Left lung (tissue), 10 donors: ENCODE data around the gene ABI1. TPM values are rescaled to one million over a fixed set of nuclear protein-coding genes. Genes with fewer than 3 reads are reported as not detected.

ENCODE experiments used
- ATAC-seq: fragments of 200-7000 bp; cut with Tn5 transposase; one replicate; pipeline ENCODE4 v1.9.1; 2020; ENCODE audit warnings: moderate library complexity
- DNase-seq, 4 donors: peaks; one replicate each; pipeline ENCODE4 v3.0.0-alpha.2; 2013 to 2020
- H3K27ac ChIP-seq, 2 donors: fragments of 200-600 bp; sonication (generic) in 1 of 2; one replicate each; pipeline versions ENCODE4 v1.5.0 to v1.8.0; 2020 to 2021
- H3K27me3 ChIP-seq, 2 donors: fragments of 200-600 bp; sonication (generic) in 1 of 2; one replicate each; pipeline versions ENCODE4 v1.5.0 to v1.8.0; 2020 to 2021
- H3K36me3 ChIP-seq, 2 donors: fragments of 200-600 bp; sonication (generic) in 1 of 2; one replicate each; pipeline versions ENCODE4 v1.5.0 to v1.8.0; 2020 to 2021
- H3K4me1 ChIP-seq, 2 donors: fragments of 200-600 bp; one replicate each; pipeline ENCODE4 v1.8.0; 2021
- H3K4me3 ChIP-seq, 2 donors: fragments of 200-600 bp; sonication (generic) in 1 of 2; one replicate each; pipeline versions ENCODE4 v1.5.0 to v1.8.0; 2020 to 2021; ENCODE audit warnings: mild to moderate bottlenecking in 1 of 2
- H3K9me3 ChIP-seq, 2 donors: fragments of 200-600 bp; sonication (generic) in 1 of 2; one replicate each; pipeline versions ENCODE4 v1.5.0 to v1.8.0; 2020 to 2021
- intact Hi-C, 2 donors: fragments of 100-400 bp; cut with DNase I; formaldehyde crosslinking; loops; one replicate each; pipeline versions ENCODE4 v1.11.2 to v1.14.2; 2022
- polyA plus RNA-seq, 6 donors: library from polyadenylated mRNA; unstranded; fragments of 120-200 nt; gene quantifications; one replicate each; pipeline ENCODE4 v1.2.1, GENCODE V29; 2013; ENCODE audit not compliant: insufficient read length in 6 of 6
- total RNA-seq, 2 donors: library from RNA; stranded (reverse); fragmentation: NEBNext Ultra II Directional; extraction: Animal tissue kit (Norgen Biotek cat#: 25700); gene quantifications; one replicate each; pipeline ENCODE4 v1.2.1, GENCODE V29; 2021
- TF ChIP-seq, protein P1 (sequence below), 2 donors: fragments of 200-600 bp; sonication (generic) in 1 of 2; IDR thresholded peaks; one replicate each; pipeline versions ENCODE4 v1.5.0 to v1.8.0; 2021; ENCODE audit warnings: antibody characterized with exemption in 2 of 2
- donor health status: DM: no; HTN: yes; CAD: no.
- donor health status: DM: no; HTN: no; CAD: no.

ABI1 gene
- total and polyA plus RNA-seq, 8 donors: 46.8 to 71.6 (median 63.1) TPM

DNA sequence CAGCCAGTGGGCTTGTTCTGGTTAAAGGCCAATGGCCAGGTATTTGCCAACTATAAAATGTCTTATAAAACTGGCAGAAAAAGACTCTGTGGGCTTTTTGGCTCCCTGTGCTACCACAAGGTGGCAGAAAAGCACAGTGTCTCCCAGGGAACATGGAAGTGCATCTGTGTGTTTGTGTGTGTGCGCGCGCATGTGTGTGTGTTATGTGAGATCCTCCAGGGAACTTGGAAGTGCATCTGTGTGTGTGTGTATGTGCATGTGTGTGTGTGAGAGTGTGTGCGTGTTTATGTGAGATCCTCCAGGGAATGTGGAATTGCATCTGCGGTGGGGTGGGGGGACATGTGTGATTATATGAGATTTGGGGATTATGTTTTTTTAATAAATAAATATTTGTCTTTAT is 30.2 kb upstream of the ABI1 start:
- Histone ChIP-seq H3K36me3 (no peaks in the 10 kb centered on the region), H3K9me3 (peaks cover 0 to 3% of the 10 kb centered on the region in 2 donors), H3K27me3 (peaks cover 0 to 9% of the 10 kb centered on the region in 2 donors), H3K27ac (no peak overlapping the region), H3K4me1 (no peaks in the 10 kb centered on the region), H3K4me3 (no peak overlapping the region)
- DNase-seq (peak in 1 of 4 donors; percentile 56), ATAC-seq (peak; percentile 38)
- intact Hi-C loops: no loop called here
- TF ChIP-seq, protein P1, sequence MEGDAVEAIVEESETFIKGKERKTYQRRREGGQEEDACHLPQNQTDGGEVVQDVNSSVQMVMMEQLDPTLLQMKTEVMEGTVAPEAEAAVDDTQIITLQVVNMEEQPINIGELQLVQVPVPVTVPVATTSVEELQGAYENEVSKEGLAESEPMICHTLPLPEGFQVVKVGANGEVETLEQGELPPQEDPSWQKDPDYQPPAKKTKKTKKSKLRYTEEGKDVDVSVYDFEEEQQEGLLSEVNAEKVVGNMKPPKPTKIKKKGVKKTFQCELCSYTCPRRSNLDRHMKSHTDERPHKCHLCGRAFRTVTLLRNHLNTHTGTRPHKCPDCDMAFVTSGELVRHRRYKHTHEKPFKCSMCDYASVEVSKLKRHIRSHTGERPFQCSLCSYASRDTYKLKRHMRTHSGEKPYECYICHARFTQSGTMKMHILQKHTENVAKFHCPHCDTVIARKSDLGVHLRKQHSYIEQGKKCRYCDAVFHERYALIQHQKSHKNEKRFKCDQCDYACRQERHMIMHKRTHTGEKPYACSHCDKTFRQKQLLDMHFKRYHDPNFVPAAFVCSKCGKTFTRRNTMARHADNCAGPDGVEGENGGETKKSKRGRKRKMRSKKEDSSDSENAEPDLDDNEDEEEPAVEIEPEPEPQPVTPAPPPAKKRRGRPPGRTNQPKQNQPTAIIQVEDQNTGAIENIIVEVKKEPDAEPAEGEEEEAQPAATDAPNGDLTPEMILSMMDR (IDR thresholded peaks at IDR 0.05): peak in 1 of 2 donors; percentile 10

DNA sequence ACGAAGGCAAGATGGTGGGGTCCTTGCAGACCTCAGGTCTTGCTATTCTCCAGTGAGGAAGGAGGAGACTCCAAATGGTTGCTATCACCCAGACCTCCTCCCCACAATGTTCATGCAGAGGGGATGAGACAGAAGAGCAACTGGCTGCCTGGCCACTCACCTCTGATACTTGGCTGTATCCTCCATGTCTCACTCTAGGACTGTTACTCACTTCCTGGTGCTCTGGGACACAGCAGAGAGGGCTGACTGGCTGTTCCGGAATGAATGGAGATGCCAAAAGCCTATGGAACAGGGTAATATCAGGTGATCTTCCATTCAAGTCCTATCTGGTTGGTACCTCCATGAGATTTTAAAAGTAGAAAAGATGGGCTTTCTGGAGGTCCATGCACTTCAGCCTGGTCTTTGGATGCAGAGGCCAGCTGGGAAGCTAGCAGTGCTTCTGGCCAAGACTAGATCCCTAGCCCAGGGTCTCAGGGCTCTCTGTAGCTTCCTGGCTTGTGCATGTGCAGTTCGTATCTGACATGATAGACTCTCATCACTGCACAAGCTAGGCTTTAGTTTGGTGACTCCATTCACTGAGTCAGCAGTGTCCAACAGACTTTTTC is 27.0 kb upstream of the ABI1 start:
- ATAC-seq (no peak), DNase-seq (no peak)
- H3K27ac ChIP-seq: no peak overlapping the region
- TF ChIP-seq, protein P1 (IDR thresholded peaks at IDR 0.05): no peak
- no peaks in the 10 kb centered on the region for H3K4me1 ChIP-seq
- peaks cover 0 to 29% of the 10 kb centered on the region in 2 donors for H3K27me3 ChIP-seq
- intact Hi-C loops: no loop called here
- H3K9me3 ChIP-seq: no peaks in the 10 kb centered on the region
- H3K4me3 ChIP-seq: no peak overlapping the region
- H3K36me3 ChIP-seq: no peaks in the 10 kb centered on the region

DNA sequence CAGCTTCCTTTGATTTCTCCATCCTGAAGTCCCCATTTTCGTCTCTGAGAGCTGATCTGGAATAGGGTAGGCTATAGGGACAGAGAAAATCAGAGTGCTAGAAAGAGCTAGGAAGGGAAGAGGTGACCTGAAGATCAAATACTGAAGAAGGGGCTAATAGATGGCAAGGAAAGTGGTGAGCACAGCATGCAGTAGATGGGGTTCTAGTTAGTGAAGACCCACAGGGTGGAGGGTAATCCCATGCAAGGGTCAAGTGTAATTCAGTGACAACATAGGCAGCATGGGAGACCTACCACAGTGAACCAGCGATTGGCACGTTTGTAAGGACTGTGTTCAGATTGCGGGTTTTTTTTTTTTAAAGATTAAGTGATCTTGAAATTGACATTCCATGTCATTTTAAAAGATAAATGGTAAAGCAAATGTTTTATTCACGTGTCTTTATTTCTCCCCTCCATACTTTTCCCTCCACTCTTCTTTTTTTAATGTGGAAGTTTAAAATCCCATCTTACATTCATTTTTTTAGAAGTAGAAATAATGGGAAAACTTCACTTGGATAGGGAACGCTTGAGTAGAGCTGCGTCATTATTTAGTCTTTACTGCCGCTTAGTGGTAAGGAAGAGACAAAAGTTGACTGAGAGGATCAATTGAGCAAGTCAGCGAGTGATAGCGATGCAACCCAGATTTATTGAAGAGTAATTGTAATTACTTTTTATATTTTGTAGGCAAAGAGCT is 21.0 kb upstream of the ABI1 start:
- Histone ChIP-seq H3K4me1 (peaks cover 2 to 5% of the 10 kb centered on the region in 2 donors), H3K9me3 (no peaks in the 10 kb centered on the region), H3K36me3 (no peaks in the 10 kb centered on the region), H3K27ac (no peak overlapping the region), H3K4me3 (no peak overlapping the region), H3K27me3 (peaks cover 0 to 30% of the 10 kb centered on the region in 2 donors)
- ATAC-seq (peak; percentile 87), DNase-seq (peak in 1 of 4 donors; percentile 69)
- intact Hi-C loops: loop anchor here in 1 of 2 donors (5.0 kb wide), 2 partner anchors 154 to 194 kb away; no protein-coding TSS in a partner anchor
- TF ChIP-seq, protein P1 (IDR thresholded peaks at IDR 0.05): peak; percentile 63

DNA sequence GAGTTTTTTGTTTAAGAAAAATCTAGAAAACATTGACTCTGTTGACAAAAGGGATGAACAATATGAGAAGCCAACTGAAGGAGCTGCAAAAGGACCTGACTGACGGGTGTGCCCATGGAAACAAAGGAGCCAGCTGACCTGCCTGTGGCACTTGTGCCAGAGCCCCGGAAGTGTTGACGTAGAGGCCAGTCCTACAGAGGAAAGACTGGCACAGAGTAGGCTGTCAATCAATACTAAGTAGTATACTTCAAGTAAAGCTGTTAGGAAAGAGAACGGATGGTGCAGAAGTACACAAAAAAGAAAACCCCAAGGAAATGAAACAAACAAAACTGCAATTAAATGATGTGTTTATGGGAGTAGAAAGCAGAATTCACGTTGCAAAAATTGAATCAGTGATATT is 19.0 kb upstream of the ABI1 start:
- Histone ChIP-seq H3K27me3 (peaks cover 0 to 29% of the 10 kb centered on the region in 2 donors), H3K4me1 (peaks cover 2 to 5% of the 10 kb centered on the region in 2 donors), H3K36me3 (no peaks in the 10 kb centered on the region), H3K27ac (no peak overlapping the region), H3K9me3 (no peaks in the 10 kb centered on the region), H3K4me3 (no peak overlapping the region)
- TF ChIP-seq, protein P1 (IDR thresholded peaks at IDR 0.05): no peak
- intact Hi-C loops: loop anchor here in 1 of 2 donors (5.0 kb wide), 2 partner anchors 152 to 192 kb away; no protein-coding TSS in a partner anchor
- ATAC-seq (peak; percentile 99), DNase-seq (peak in 3 of 4 donors; percentile 56 to 88 (median 80))

DNA sequence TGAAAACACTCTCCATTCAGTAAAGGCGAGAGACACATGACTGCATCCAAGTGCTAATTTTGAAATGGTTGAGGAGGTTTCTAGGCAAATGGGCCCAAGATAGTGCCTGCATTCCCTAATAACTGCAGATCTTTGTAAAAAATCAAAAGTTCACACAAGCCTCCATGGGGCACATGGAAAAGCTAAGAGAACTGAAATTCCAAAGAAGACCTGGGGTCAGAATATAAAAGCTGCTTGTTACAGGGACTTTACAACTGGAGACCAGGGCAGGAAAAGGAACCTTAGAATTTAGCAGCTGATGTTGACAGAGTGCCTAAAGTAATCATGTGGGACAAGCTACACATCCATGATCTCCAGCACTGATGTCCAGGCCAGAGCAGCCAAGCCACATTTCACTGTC is 10.0 kb upstream of the ABI1 start:
- H3K4me3 ChIP-seq: no peak overlapping the region
- H3K27me3 ChIP-seq: no peaks in the 10 kb centered on the region
- no peaks in the 10 kb centered on the region for H3K9me3 ChIP-seq
- TF ChIP-seq, protein P1 (IDR thresholded peaks at IDR 0.05): no peak
- DNase-seq (no peak), ATAC-seq (no peak)
- H3K27ac ChIP-seq: no peak overlapping the region
- no peaks in the 10 kb centered on the region for H3K4me1 ChIP-seq
- intact Hi-C loops: no loop called here
- no peaks in the 10 kb centered on the region for H3K36me3 ChIP-seq
